Stimulated activated CD8-positive, alpha-beta memory T cell treated with anti-CD3 and anti-CD28 coated beads, Interleukin-2, amount 100 ng/mL, for 1 hour (primary cell): ENCODE data around the gene RIC8A.

Experiments
- DNase-seq, 2 donors: peaks; one replicate each; pipeline ENCODE4 v3.0.0-alpha.2; 2020; ENCODE audit warnings: low read depth in 2 of 2

Gene RIC8A

GRCh38 chr11:244376-244775 is 36.9 kb downstream of the RIC8A start:
- no peak for DNase-seq

GRCh38 chr11:249062-249461 is 41.6 kb downstream of the RIC8A start:
- DNase-seq: no peak

GRCh38 chr11:250274-250673 is 42.8 kb downstream of the RIC8A start:
- no peak for DNase-seq

- DNase-seq: peak; percentile 68 to 73
Measured at GRCh38 chr11:250740-251299, 43.3 kb downstream of the RIC8A start.

- no peak for DNase-seq
Measured at GRCh38 chr11:251550-251949, 44.0 kb downstream of the RIC8A start.

GRCh38 chr11:252666-253065 is 45.2 kb downstream of the RIC8A start:
- DNase-seq: no peak

GRCh38 chr11:253160-253885 is 45.8 kb downstream of the RIC8A start:
- DNase-seq: no peak

GRCh38 chr11:253886-254270 is 46.4 kb downstream of the RIC8A start:
- DNase-seq: no peak

- DNase-seq: no peak
Measured at GRCh38 chr11:255176-255575, 47.7 kb downstream of the RIC8A start.

GRCh38 chr11:255816-256215 is 48.3 kb downstream of the RIC8A start:
- DNase-seq: no peak

- DNase-seq: no peak
Measured at GRCh38 chr11:256952-257737, 49.6 kb downstream of the RIC8A start.

- no peak for DNase-seq
Measured at GRCh38 chr11:257766-258493, 50.4 kb downstream of the RIC8A start.

GRCh38 chr11:259413-259812 is 51.9 kb downstream of the RIC8A start:
- no peak for DNase-seq

- no peak for DNase-seq
Measured at GRCh38 chr11:261624-262023, 54.1 kb downstream of the RIC8A start.
